Spinal cord (tissue), 10 donors: ENCODE data around the gene SGMS1. TPM values are rescaled to one million over a fixed set of nuclear protein-coding genes. Genes with fewer than 3 reads are reported as not detected.

Source experiments
- DNase-seq, 6 donors: peaks; one replicate each; pipeline versions ENCODE4 v3.0.0 to v3.0.0-alpha.2; 2013 to 2015; ENCODE audit warnings: low spot score in 6 of 6, low read depth in 4 of 6
- H3K27ac ChIP-seq: one replicate; pipeline ENCODE4 v1.5.1; 2013; ENCODE audit warnings: low read depth, low read length, control low read depth
- H3K27me3 ChIP-seq: one replicate; pipeline ENCODE4 v1.6.1; 2013; ENCODE audit warnings: low read length; ENCODE audit not compliant: control insufficient read depth, insufficient read depth
- H3K36me3 ChIP-seq: one replicate; pipeline ENCODE4 v1.6.1; 2013; ENCODE audit warnings: low read length; ENCODE audit not compliant: control insufficient read depth, insufficient read depth
- H3K4me1 ChIP-seq: one replicate; pipeline ENCODE4 v1.6.1; 2013; ENCODE audit warnings: low read length; ENCODE audit not compliant: control insufficient read depth, insufficient read depth
- H3K4me3 ChIP-seq: one replicate; pipeline ENCODE4 v1.5.1; 2013; ENCODE audit warnings: low read depth, low read length, control low read depth
- H3K9me3 ChIP-seq: one replicate; pipeline ENCODE4 v1.6.1; 2013; ENCODE audit warnings: low read length; ENCODE audit not compliant: control insufficient read depth, insufficient read depth
- WGBS: methylation state at CpG from one replicate; pipeline ENCODE4 v1.1.5; 2013; ENCODE audit warnings: missing lambda C conversion rate; ENCODE audit not compliant: insufficient coverage; 5-methylcytosine and 5-hydroxymethylcytosine counted together
- polyA plus RNA-seq, 2 donors: library from polyadenylated mRNA; unstranded; fragments of 120-200 nt; gene quantifications; one replicate each; pipeline ENCODE4 v1.2.1, GENCODE V29; 2013; ENCODE audit not compliant: insufficient read length in 2 of 2
- total RNA-seq, 2 donors: library from RNA; depleted of rRNA in 1 of 2; stranded (reverse); fragments of 120-200 nt in 1 of 2; fragments of >200 nt in 1 of 2; gene quantifications; one replicate each; pipeline versions ENCODE4 v1.2.3 to v1.2.4, GENCODE V29; 2013 to 2014
- donor health status: healthy.

Gene SGMS1
- total and polyA plus RNA-seq, 4 donors = 24.5 to 57.2 (median 40.5) TPM

- H3K4me3 ChIP-seq = no peak overlapping the region
- H3K27ac ChIP-seq = no peak overlapping the region
- H3K9me3 ChIP-seq = no peaks in the 10 kb centered on the region
- no CpG with 5 or more reads among the region's 1 CpG for WGBS
- H3K36me3 ChIP-seq = no peaks in the 10 kb centered on the region
- no peaks in the 10 kb centered on the region for H3K27me3 ChIP-seq
- H3K4me1 ChIP-seq = peaks cover 2% of the 10 kb centered on the region
- DNase-seq = no peak
Measured at GRCh38 chr10:50566150-50566549, 57.6 kb downstream of the SGMS1 start.

GRCh38 chr10:50565301-50566083 lies 58.3 kb downstream of the SGMS1 start:
- 97% methylated on average over 5 of the region's 9 CpGs for WGBS
- H3K27ac ChIP-seq = no peak overlapping the region

DNA sequence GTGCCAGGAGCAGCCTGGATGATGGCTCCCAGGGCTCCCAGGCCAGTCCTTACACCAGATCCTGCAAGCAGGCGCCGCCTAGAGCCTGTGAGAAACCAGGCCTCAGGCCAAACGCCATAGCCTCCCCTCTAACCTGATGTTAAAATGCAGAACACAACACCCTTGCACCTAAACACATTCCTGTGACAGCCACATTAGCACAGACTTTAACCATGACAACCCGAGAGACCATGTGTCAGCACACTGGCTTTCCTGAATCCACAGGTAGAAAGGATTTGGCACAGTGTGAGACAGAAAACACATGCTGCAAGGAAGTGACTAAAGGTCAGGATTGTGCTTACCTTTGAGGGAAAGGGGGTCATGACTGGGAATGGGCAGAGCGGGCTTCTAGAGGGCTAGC lies 59.9 kb downstream of the SGMS1 start:
- H3K36me3 ChIP-seq = no peaks in the 10 kb centered on the region
- H3K27me3 ChIP-seq = no peaks in the 10 kb centered on the region
- no peak for DNase-seq
- H3K4me3 ChIP-seq = no peak overlapping the region
- 68% methylated on average over 4 of the region's 5 CpGs for WGBS
- H3K27ac ChIP-seq = no peak overlapping the region
- no peaks in the 10 kb centered on the region for H3K9me3 ChIP-seq
- peaks cover 2% of the 10 kb centered on the region for H3K4me1 ChIP-seq

More at GRCh38 chr10:50565301-50566083, 58.3 kb downstream of the SGMS1 start:
- no peaks in the 10 kb centered on the region for H3K9me3 ChIP-seq
- H3K4me3 ChIP-seq = no peak overlapping the region
- DNase-seq = no peak
- no peaks in the 10 kb centered on the region for H3K27me3 ChIP-seq
- H3K4me1 ChIP-seq = peaks cover 2% of the 10 kb centered on the region
- no peaks in the 10 kb centered on the region for H3K36me3 ChIP-seq

DNA sequence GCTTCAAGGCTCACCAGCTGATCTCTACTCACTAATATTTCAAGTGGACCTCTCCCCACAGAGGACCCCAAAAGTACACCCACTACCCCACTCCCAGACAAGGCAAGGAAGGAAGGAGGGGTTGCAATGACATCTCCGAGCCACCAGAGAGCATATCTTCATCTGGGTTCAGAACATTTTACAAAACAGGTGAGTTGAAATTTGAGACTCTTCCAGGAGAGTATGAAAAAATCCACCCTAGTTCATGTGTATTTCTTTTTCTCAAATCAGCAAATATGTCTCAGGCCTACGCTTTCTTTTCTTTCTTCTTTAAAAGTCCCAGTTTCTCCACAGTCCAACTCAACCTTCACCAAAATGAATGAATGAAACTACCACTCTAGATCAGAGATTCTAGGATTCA lies 61.9 kb downstream of the SGMS1 start:
- no peaks in the 10 kb centered on the region for H3K9me3 ChIP-seq
- no peak for DNase-seq
- H3K4me3 ChIP-seq = no peak overlapping the region
- H3K27ac ChIP-seq = peak overlapping the region; percentile 42
- no peaks in the 10 kb centered on the region for H3K36me3 ChIP-seq
- 100% methylated on average over 1 of the region's 2 CpGs for WGBS
- no peaks in the 10 kb centered on the region for H3K4me1 ChIP-seq
- no peaks in the 10 kb centered on the region for H3K27me3 ChIP-seq

DNA sequence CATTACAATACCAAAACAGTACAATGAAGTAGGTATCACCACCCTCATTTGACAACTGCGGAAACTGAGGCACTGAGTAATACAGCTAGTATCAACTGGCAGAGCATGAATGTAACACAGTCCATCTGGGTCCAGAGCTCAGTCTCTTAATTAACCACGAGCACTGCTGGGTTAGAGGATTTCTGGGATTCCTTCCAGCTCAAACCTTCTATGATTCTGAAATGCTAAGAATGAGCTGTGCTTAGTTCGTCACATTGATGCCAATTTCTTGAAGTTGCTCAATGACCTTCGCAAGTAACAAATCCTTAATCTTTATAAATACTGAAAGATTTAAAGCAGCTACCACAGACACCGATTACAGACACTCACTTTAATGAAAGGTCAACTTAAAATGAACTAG lies 62.5 kb downstream of the SGMS1 start:
- Histone ChIP-seq H3K27ac (peak overlapping the region; percentile 64), H3K4me1 (peaks cover 3% of the 10 kb centered on the region), H3K4me3 (no peak overlapping the region), H3K9me3 (no peaks in the 10 kb centered on the region), H3K36me3 (no peaks in the 10 kb centered on the region), H3K27me3 (no peaks in the 10 kb centered on the region)
- WGBS = 20% methylated on average over 2 of the region's 5 CpGs
- peak in 3 of 6 donors; percentile 15 to 83 (median 54) for DNase-seq

DNA sequence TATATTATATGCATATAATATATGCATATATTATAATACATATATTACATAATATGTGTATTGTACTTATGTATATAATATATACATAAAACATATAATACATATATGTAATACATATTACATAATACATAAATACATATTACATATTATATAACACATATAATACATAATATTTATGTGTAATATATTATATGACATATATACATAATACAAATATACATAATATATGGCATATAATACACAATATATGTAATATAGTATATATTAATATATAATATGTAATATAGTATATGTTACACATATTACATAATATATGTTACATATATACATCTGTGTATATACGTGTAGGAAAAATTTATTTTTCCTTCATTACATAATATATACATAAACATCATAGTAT lies 63.4 kb downstream of the SGMS1 start:
- Histone ChIP-seq H3K36me3 (no peaks in the 10 kb centered on the region), H3K27me3 (no peaks in the 10 kb centered on the region), H3K4me3 (no peak overlapping the region), H3K27ac (no peak overlapping the region), H3K9me3 (no peaks in the 10 kb centered on the region), H3K4me1 (peaks cover 5% of the 10 kb centered on the region)
- no peak for DNase-seq
- WGBS = no CpG with 5 or more reads among the region's 1 CpG

- peaks cover 14% of the 10 kb centered on the region for H3K4me1 ChIP-seq
- no peak for DNase-seq
Measured at GRCh38 chr10:50558371-50558770, 65.4 kb downstream of the SGMS1 start.

DNA sequence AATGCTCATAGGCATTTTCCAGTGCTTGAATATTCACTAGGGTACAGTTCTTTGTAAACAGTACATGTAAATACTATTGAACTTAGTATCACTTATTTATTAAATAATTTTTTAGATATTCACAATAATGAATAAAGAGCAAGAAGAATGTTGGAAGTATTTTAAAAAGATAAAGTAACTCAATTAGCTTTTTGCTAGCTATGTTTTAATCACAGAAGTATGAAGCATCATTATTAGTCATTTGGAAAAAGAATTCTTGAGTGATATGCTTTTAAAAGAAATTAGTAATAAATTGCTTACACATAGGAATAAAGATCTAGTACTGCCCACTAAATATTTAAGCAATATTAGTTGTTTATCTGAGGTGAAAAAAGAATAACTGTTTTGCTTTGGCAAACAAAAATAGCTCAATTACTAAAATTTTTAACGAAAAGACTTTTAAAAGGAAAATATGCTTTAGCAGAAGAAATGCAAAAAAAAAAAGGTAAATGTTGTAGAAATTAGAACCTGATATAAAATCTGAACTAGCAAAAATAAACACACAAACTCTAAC lies 66.5 kb downstream of the SGMS1 start:
- H3K9me3 ChIP-seq = no peaks in the 10 kb centered on the region
- H3K4me1 ChIP-seq = peaks cover 14% of the 10 kb centered on the region
- H3K27me3 ChIP-seq = no peaks in the 10 kb centered on the region
- no peak for DNase-seq
- no CpG with 5 or more reads among the region's 1 CpG for WGBS
- no peak overlapping the region for H3K4me3 ChIP-seq
- no peak overlapping the region for H3K27ac ChIP-seq
- no peaks in the 10 kb centered on the region for H3K36me3 ChIP-seq

More at GRCh38 chr10:50558371-50558770, 65.4 kb downstream of the SGMS1 start:
- Histone ChIP-seq H3K27me3 (no peaks in the 10 kb centered on the region), H3K9me3 (no peaks in the 10 kb centered on the region), H3K36me3 (no peaks in the 10 kb centered on the region), H3K4me3 (no peak overlapping the region), H3K27ac (no peak overlapping the region)
- WGBS = 43% methylated on average over 3 of the region's 5 CpGs

DNA sequence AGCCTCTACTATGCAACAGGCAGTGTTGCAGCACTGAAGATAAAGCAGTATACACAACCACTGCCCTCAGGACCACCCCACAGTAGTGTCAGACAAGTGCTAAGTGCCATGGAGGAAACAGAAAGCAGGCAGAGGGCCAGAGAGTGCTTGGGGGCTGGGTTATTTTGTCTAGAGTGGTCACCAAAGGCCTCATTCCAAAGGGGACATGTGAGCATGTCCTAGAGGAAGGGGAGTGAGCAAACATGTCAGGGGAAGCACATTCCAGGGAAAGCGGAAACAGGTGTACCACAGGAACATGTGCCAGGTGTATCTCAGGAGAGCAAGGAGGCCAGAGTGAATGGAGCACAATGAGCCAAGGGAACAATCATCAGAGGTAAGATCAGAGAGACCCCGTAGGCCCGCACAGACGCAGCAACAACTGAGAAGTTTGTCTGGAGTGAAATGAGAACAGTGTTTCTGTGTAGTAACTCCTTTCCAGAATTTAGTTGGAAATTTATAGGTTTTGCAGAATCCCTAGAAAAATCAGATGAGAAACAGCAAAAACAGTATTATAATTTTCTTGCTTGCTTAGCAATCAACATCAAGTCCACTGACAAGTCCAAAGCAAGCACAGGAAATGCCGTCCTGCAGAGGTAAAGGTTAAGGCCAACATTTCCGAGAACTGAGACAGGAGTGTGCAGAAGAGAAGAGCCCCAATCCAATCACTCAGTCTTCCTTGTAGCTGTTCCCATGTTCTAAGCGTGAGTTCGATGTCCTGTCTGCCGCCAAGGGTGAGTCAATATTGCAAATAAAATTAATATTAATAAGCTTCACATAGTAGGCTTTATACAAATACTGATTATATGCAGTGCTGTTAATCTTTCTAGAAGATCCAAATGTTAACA lies 67.3 kb downstream of the SGMS1 start:
- no peak overlapping the region for H3K27ac ChIP-seq
- H3K4me3 ChIP-seq = no peak overlapping the region
- no peaks in the 10 kb centered on the region for H3K27me3 ChIP-seq
- no peaks in the 10 kb centered on the region for H3K36me3 ChIP-seq
- 93% methylated on average over 5 of the region's 9 CpGs for WGBS
- DNase-seq = no peak
- H3K9me3 ChIP-seq = no peaks in the 10 kb centered on the region
- peaks cover 14% of the 10 kb centered on the region for H3K4me1 ChIP-seq
